Measurements from ENCODE around the gene PPP2R5C. TPM values are rescaled to one million over a fixed set of nuclear protein-coding genes. Genes with fewer than 3 reads are reported as not detected.

PPP2R5C gene
- total RNA-seq, 1 donor from 2014 or later: 125 TPM

GRCh38 chr14:101869217-101869616 is 107.7 kb downstream of the PPP2R5C start:
- H3K27ac Mint-ChIP-seq: no peak overlapping the region
- DNase-seq (ENCODE audit: low spot score in 2 of 2, unreplicated experiment in 2 of 2): no peak
- H3K36me3 Mint-ChIP-seq: peaks cover 22% of the 10 kb centered on the region

GRCh38 chr14:101870273-101870939 is 108.9 kb downstream of the PPP2R5C start:
- Mint-ChIP-seq H3K4me1 (peaks cover 13% of the 10 kb centered on the region), H3K27ac (no peak overlapping the region), H3K4me3 (no peak overlapping the region), H3K27me3 (ENCODE audit: low read depth) (no peaks in the 10 kb centered on the region), H3K36me3 (peaks cover 12% of the 10 kb centered on the region), H3K9me3 (no peaks in the 10 kb centered on the region)
- no peak for DNase-seq (ENCODE audit: low spot score in 2 of 2, unreplicated experiment in 2 of 2)
- TF ChIP-seq CTCF (IDR thresholded peaks at IDR 0.05; ENCODE audit: unreplicated experiment): no peak

More at GRCh38 chr14:101869217-101869616, 107.7 kb downstream of the PPP2R5C start:
- Mint-ChIP-seq H3K9me3 (no peaks in the 10 kb centered on the region), H3K4me1 (peaks cover 9% of the 10 kb centered on the region), H3K4me3 (no peak overlapping the region), H3K27me3 (ENCODE audit: low read depth) (no peaks in the 10 kb centered on the region)
- no peak for TF ChIP-seq CTCF (IDR thresholded peaks at IDR 0.05; ENCODE audit: unreplicated experiment)

- Mint-ChIP-seq H3K4me3 (no peak overlapping the region), H3K4me1 (peaks cover 24% of the 10 kb centered on the region), H3K36me3 (peaks cover 7% of the 10 kb centered on the region), H3K27ac (no peak overlapping the region), H3K9me3 (no peaks in the 10 kb centered on the region), H3K27me3 (ENCODE audit: low read depth) (no peaks in the 10 kb centered on the region)
- TF ChIP-seq CTCF (IDR thresholded peaks at IDR 0.05; ENCODE audit: unreplicated experiment): no peak
- no peak for DNase-seq (ENCODE audit: low spot score in 2 of 2, unreplicated experiment in 2 of 2)
Measured at GRCh38 chr14:101872346-101872745, 110.8 kb downstream of the PPP2R5C start.

- H3K27ac Mint-ChIP-seq: peak overlapping the region; percentile 49
- TF ChIP-seq CTCF (IDR thresholded peaks at IDR 0.05; ENCODE audit: unreplicated experiment): no peak
- no peaks in the 10 kb centered on the region for H3K27me3 Mint-ChIP-seq (ENCODE audit: low read depth)
- peaks cover 4% of the 10 kb centered on the region for H3K36me3 Mint-ChIP-seq
- peaks cover 31% of the 10 kb centered on the region for H3K4me1 Mint-ChIP-seq
- no peaks in the 10 kb centered on the region for H3K9me3 Mint-ChIP-seq
- H3K4me3 Mint-ChIP-seq: no peak overlapping the region
- no peak for DNase-seq (ENCODE audit: low spot score in 2 of 2, unreplicated experiment in 2 of 2)
Measured at GRCh38 chr14:101873076-101873825, 111.7 kb downstream of the PPP2R5C start.

GRCh38 chr14:101873991-101874390 is 112.5 kb downstream of the PPP2R5C start:
- Mint-ChIP-seq H3K27ac (peak overlapping the region; percentile 49), H3K36me3 (peaks cover under 1% of the 10 kb centered on the region), H3K27me3 (ENCODE audit: low read depth) (no peaks in the 10 kb centered on the region), H3K4me1 (peaks cover 31% of the 10 kb centered on the region), H3K9me3 (no peaks in the 10 kb centered on the region), H3K4me3 (no peak overlapping the region)
- no peak for TF ChIP-seq CTCF (IDR thresholded peaks at IDR 0.05; ENCODE audit: unreplicated experiment)
- DNase-seq (ENCODE audit: low spot score in 2 of 2, unreplicated experiment in 2 of 2): no peak
